Erythroblast (primary cell): ENCODE measurements around the gene BRPF1.

Experiments
- GATA1 ChIP-seq: IDR thresholded peaks from 2 replicates; pipeline ENCODE4 v1.6.1; 2011; ENCODE audit warnings: low read depth, mild to moderate bottlenecking, control low read depth, low read length, moderate library complexity
- POLR2A ChIP-seq: IDR thresholded peaks from 2 replicates; pipeline ENCODE4 v1.6.1; 2011; ENCODE audit warnings: mild to moderate bottlenecking, low read length

- TF ChIP-seq POLR2A = no peak
- no peak for TF ChIP-seq GATA1
These were observed 60.4 kb downstream of the BRPF1 start for GRCh38 chr3:9791790-9792404.
